ENCODE data around the gene ADAMTS3. TPM values are rescaled to one million over a fixed set of nuclear protein-coding genes. Genes with fewer than 3 reads are reported as not detected.

The ADAMTS3 gene
- total RNA-seq, 1 experiment from 2014 or later = 4.4 TPM

DNA sequence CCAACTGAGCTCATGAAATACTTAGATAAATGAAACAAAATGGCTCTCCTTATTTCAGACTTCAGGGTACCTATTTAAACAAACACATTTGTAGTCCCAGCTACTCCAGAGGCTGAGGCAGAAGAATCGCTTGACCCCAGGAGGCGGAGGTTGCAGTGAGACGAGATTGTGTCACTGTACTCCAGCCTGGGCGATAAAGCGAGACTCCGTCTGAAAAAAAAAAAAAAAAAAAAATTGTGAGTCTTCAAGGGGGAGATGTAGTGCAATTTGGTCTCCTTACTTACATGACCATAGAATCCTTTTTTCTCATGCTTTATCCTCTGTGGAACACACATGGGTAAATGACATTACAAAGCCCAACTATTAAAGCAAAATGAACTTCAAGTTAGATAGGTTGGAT, 2.3 kb upstream of the ADAMTS3 start (continued):
- no peak for TF ChIP-seq SP1 (CRISPR knock-in tag; conservative IDR thresholded peaks at IDR 0.05)
- TF ChIP-seq NFE2L1 (CRISPR knock-in tag; IDR thresholded peaks at IDR 0.05) = no peak
- TF ChIP-seq JAZF1 (CRISPR knock-in tag; IDR thresholded peaks at IDR 0.05) = no peak
- no peak for TF ChIP-seq JUN (CRISPR knock-in tag; IDR thresholded peaks at IDR 0.05)
- TF ChIP-seq, protein P1, sequence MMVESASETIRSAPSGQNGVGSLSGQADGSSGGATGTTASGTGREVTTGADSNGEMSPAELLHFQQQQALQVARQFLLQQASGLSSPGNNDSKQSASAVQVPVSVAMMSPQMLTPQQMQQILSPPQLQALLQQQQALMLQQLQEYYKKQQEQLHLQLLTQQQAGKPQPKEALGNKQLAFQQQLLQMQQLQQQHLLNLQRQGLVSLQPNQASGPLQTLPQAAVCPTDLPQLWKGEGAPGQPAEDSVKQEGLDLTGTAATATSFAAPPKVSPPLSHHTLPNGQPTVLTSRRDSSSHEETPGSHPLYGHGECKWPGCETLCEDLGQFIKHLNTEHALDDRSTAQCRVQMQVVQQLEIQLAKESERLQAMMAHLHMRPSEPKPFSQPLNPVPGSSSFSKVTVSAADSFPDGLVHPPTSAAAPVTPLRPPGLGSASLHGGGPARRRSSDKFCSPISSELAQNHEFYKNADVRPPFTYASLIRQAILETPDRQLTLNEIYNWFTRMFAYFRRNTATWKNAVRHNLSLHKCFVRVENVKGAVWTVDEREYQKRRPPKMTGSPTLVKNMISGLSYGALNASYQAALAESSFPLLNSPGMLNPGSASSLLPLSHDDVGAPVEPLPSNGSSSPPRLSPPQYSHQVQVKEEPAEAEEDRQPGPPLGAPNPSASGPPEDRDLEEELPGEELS (CRISPR knock-in tag; IDR thresholded peaks at IDR 0.05) = no peak
- TF ChIP-seq RORB (CRISPR knock-in tag; IDR thresholded peaks at IDR 0.05) = no peak
- no peak for TF ChIP-seq NFATC4 (CRISPR knock-in tag; IDR thresholded peaks at IDR 0.05)
- TF ChIP-seq, protein P2, sequence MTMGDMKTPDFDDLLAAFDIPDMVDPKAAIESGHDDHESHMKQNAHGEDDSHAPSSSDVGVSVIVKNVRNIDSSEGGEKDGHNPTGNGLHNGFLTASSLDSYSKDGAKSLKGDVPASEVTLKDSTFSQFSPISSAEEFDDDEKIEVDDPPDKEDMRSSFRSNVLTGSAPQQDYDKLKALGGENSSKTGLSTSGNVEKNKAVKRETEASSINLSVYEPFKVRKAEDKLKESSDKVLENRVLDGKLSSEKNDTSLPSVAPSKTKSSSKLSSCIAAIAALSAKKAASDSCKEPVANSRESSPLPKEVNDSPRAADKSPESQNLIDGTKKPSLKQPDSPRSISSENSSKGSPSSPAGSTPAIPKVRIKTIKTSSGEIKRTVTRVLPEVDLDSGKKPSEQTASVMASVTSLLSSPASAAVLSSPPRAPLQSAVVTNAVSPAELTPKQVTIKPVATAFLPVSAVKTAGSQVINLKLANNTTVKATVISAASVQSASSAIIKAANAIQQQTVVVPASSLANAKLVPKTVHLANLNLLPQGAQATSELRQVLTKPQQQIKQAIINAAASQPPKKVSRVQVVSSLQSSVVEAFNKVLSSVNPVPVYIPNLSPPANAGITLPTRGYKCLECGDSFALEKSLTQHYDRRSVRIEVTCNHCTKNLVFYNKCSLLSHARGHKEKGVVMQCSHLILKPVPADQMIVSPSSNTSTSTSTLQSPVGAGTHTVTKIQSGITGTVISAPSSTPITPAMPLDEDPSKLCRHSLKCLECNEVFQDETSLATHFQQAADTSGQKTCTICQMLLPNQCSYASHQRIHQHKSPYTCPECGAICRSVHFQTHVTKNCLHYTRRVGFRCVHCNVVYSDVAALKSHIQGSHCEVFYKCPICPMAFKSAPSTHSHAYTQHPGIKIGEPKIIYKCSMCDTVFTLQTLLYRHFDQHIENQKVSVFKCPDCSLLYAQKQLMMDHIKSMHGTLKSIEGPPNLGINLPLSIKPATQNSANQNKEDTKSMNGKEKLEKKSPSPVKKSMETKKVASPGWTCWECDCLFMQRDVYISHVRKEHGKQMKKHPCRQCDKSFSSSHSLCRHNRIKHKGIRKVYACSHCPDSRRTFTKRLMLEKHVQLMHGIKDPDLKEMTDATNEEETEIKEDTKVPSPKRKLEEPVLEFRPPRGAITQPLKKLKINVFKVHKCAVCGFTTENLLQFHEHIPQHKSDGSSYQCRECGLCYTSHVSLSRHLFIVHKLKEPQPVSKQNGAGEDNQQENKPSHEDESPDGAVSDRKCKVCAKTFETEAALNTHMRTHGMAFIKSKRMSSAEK (CRISPR knock-in tag; IDR thresholded peaks at IDR 0.05; ENCODE audit: borderline replicate concordance) = no peak
- TF ChIP-seq FOXJ3 (CRISPR knock-in tag; IDR thresholded peaks at IDR 0.05; ENCODE audit: borderline replicate concordance) = no peak

DNA sequence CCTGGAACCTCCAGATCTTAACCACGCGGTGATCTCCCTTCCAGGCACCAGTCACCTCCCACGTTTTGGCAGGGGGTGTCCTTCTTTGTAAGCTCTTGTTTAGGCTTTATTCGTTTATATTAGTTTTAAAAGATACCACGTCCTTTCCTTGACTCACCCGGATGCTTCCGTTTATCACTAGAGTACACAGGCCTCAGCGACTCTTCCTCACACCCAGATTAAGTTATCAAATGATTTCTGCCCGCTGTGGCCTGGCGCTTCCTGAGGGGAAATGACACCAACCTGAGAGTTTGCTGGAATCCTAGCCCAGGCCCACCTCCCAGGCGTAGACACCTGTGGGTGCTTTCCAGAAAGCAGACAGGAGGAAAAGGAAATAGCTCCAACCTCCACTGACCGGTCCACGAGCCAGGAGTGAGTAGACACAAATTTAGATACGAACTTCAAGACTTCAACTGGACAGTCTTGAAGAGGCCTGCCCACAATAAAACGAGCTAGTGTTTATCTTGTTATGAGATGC, 756 bp upstream of the ADAMTS3 start:
- ATAC-seq (no peak), DNase-seq (ENCODE audit: low spot score) (no peak)
- Mint-ChIP-seq H3K4me1 (peaks cover 44% of the 10 kb centered on the region), H3K27ac (peak overlapping the region; percentile 79), H3K9me3 (peaks cover under 1% of the 10 kb centered on the region), H3K4me3 (peak overlapping the region; percentile 92), H3K36me3 (no peaks in the 10 kb centered on the region), H3K27me3 (ENCODE audit: low read depth) (no peaks in the 10 kb centered on the region; the same call in 1 of the 2 replicates)
- ChIA-PET POLR2A (no interaction called here), CTCF (no interaction called here)
- TF ChIP-seq NR2C2 (CRISPR knock-in tag; IDR thresholded peaks at IDR 0.05) = no peak
- TF ChIP-seq, protein P3, sequence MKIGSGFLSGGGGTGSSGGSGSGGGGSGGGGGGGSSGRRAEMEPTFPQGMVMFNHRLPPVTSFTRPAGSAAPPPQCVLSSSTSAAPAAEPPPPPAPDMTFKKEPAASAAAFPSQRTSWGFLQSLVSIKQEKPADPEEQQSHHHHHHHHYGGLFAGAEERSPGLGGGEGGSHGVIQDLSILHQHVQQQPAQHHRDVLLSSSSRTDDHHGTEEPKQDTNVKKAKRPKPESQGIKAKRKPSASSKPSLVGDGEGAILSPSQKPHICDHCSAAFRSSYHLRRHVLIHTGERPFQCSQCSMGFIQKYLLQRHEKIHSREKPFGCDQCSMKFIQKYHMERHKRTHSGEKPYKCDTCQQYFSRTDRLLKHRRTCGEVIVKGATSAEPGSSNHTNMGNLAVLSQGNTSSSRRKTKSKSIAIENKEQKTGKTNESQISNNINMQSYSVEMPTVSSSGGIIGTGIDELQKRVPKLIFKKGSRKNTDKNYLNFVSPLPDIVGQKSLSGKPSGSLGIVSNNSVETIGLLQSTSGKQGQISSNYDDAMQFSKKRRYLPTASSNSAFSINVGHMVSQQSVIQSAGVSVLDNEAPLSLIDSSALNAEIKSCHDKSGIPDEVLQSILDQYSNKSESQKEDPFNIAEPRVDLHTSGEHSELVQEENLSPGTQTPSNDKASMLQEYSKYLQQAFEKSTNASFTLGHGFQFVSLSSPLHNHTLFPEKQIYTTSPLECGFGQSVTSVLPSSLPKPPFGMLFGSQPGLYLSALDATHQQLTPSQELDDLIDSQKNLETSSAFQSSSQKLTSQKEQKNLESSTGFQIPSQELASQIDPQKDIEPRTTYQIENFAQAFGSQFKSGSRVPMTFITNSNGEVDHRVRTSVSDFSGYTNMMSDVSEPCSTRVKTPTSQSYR (CRISPR knock-in tag; IDR thresholded peaks at IDR 0.05) = no peak
- TF ChIP-seq, protein P4, sequence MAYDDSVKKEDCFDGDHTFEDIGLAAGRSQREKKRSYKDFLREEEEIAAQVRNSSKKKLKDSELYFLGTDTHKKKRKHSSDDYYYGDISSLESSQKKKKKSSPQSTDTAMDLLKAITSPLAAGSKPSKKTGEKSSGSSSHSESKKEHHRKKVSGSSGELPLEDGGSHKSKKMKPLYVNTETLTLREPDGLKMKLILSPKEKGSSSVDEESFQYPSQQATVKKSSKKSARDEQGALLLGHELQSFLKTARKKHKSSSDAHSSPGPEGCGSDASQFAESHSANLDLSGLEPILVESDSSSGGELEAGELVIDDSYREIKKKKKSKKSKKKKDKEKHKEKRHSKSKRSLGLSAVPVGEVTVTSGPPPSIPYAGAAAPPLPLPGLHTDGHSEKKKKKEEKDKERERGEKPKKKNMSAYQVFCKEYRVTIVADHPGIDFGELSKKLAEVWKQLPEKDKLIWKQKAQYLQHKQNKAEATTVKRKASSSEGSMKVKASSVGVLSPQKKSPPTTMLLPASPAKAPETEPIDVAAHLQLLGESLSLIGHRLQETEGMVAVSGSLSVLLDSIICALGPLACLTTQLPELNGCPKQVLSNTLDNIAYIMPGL (CRISPR knock-in tag; IDR thresholded peaks at IDR 0.05) = no peak
- TF ChIP-seq NFYB (CRISPR knock-in tag; conservative IDR thresholded peaks at IDR 0.05; ENCODE audit: low read depth) = no peak
- TF ChIP-seq SMAD3 (CRISPR knock-in tag; IDR thresholded peaks at IDR 0.05; ENCODE audit: borderline replicate concordance) = no peak
- no peak for TF ChIP-seq ZNF263 (CRISPR knock-in tag; IDR thresholded peaks at IDR 0.05; ENCODE audit: low read depth)
- no peak for TF ChIP-seq CBFB (CRISPR knock-in tag; IDR thresholded peaks at IDR 0.05; ENCODE audit: low read depth)
